NCI-H524 (cell line): ENCODE data around the gene CHN2.

Experiments used
- DNase-seq, 2 experiments: peaks; one replicate each; lab custom pipeline; 2025; lab: John Stamatoyannopoulos, UW

CHN2 gene

GRCh38 chr7:29284696-29285443 is 90.3 kb downstream of the CHN2 start:
- DNase-seq, result no peak

- DNase-seq, result no peak
Measured at GRCh38 chr7:29285444-29285793, 90.8 kb downstream of the CHN2 start.

GRCh38 chr7:29285861-29286260 is 91.3 kb downstream of the CHN2 start:
- DNase-seq, result no peak

- DNase-seq, result no peak
Measured at GRCh38 chr7:29287366-29287765, 92.8 kb downstream of the CHN2 start.

GRCh38 chr7:29288181-29289091 is 93.9 kb downstream of the CHN2 start:
- peak in 1 of 2 experiments; percentile 43 for DNase-seq

- peak; percentile 99 for DNase-seq
Measured at GRCh38 chr7:29289156-29290021, 94.8 kb downstream of the CHN2 start.

- no peak for DNase-seq
Measured at GRCh38 chr7:29290829-29291228, 96.3 kb downstream of the CHN2 start.

- no peak for DNase-seq
Measured at GRCh38 chr7:29291723-29292618, 97.4 kb downstream of the CHN2 start.

- DNase-seq, result peak in 1 of 2 experiments; percentile 55
Measured at GRCh38 chr7:29292886-29293658, 98.5 kb downstream of the CHN2 start.

- DNase-seq, result no peak
Measured at GRCh38 chr7:29296421-29296820, 101.8 kb downstream of the CHN2 start.

- no peak for DNase-seq
Measured at GRCh38 chr7:29297194-29297890, 102.8 kb downstream of the CHN2 start.

GRCh38 chr7:29299086-29299485 is 104.5 kb downstream of the CHN2 start:
- no peak for DNase-seq

GRCh38 chr7:29300026-29300480 is 105.5 kb downstream of the CHN2 start:
- DNase-seq, result no peak

GRCh38 chr7:29300649-29301048 is 106.1 kb downstream of the CHN2 start:
- no peak for DNase-seq

GRCh38 chr7:29302666-29303395 is 108.3 kb downstream of the CHN2 start:
- DNase-seq, result no peak

- no peak for DNase-seq
Measured at GRCh38 chr7:29304756-29305155, 110.2 kb downstream of the CHN2 start.

GRCh38 chr7:29306319-29306991 is 111.9 kb downstream of the CHN2 start:
- peak in 1 of 2 experiments; percentile 7 for DNase-seq

GRCh38 chr7:29308424-29308823 is 113.8 kb downstream of the CHN2 start:
- DNase-seq, result no peak
